Measurements from ENCODE around the gene MTM1. TPM values are rescaled to one million over a fixed set of nuclear protein-coding genes. Genes with fewer than 3 reads are reported as not detected.

MTM1 gene
- total and polyA plus RNA-seq, 9 of the 15 experiments (the other 6 are each of a cell fraction or from before 2014, with no cell fraction given), result 5.6 to 13.3 (median 9.5) TPM

- TF ChIP-seq HOMEZ (CRISPR knock-in tag; IDR thresholded peaks at IDR 0.05), result no peak
- TF ChIP-seq GATAD2B (IDR thresholded peaks at IDR 0.05; ENCODE audit: borderline replicate concordance), result no peak
- TF ChIP-seq ASH1L (IDR thresholded peaks at IDR 0.05; ENCODE audit: borderline replicate concordance, low read depth, partially characterized antibody), result no peak
- TF ChIP-seq FOXK2 (conservative IDR thresholded peaks at IDR 0.05 in 1 of 2, IDR thresholded peaks at IDR 0.05 in 1 of 2; ENCODE audit: low read depth in 2 of 2), result no peak
Measured at GRCh38 chrX:150616179-150616862, 47.9 kb downstream of the MTM1 start (continued).

GRCh38 chrX:150616863-150617198 lies 48.4 kb downstream of the MTM1 start:
- TF ChIP-seq EHMT2 (IDR thresholded peaks at IDR 0.05), result no peak
- no peak for TF ChIP-seq ZNF586 (CRISPR knock-in tag; conservative IDR thresholded peaks at IDR 0.05)
- TF ChIP-seq NFE2L1 (tag; IDR thresholded peaks at IDR 0.05; ENCODE audit: borderline replicate concordance, low read depth), result no peak
- no peak for TF ChIP-seq HMGN3 (IDR thresholded peaks at IDR 0.05; ENCODE audit: borderline replicate concordance, extremely low read depth, insufficient read length, low read depth, low read length)
- no peak for TF ChIP-seq CBFB (CRISPR knock-in tag; IDR thresholded peaks at IDR 0.05)
- no peak for TF ChIP-seq RB1 (IDR thresholded peaks at IDR 0.05; ENCODE audit: low read depth)
- no peak for TF ChIP-seq SAFB (IDR thresholded peaks at IDR 0.05; ENCODE audit: borderline replicate concordance, low read depth, low read length)
- no peak for TF ChIP-seq ZNF174 (CRISPR knock-in tag; IDR thresholded peaks at IDR 0.05)
- no peak for TF ChIP-seq RBM17 (IDR thresholded peaks at IDR 0.05; ENCODE audit: borderline replicate concordance, low read depth, low read length)
- TF ChIP-seq ZNF57 (CRISPR knock-in tag; IDR thresholded peaks at IDR 0.05), result no peak
- no peak for TF ChIP-seq ZNF764 (CRISPR knock-in tag; IDR thresholded peaks at IDR 0.05; ENCODE audit: low read depth)
- 70% methylated on average over 2 of the region's 2 CpGs for WGBS (ENCODE audit: insufficient coverage, low coverage, missing lambda C conversion rate)

More at GRCh38 chrX:150616863-150617198, 48.4 kb downstream of the MTM1 start:
- no peak overlapping the region for H3K4me2 ChIP-seq (ENCODE audit: insufficient read depth, low read length)
- in situ Hi-C loops (cut with MboI), result no loop called here
- no peak for DNase-seq (ENCODE audit: extremely low read depth in 1 of 4, low spot score in 3 of 4)
- ChIA-PET CTCF (ENCODE audit: low intra/inter-chr PET ratio) (no interaction called here), POLR2A (no interaction called here)
- H3K9me3 ChIP-seq (replicated peaks; ENCODE audit: control insufficient read depth, insufficient read depth, low read depth, low read length), result no peaks in the 10 kb centered on the region
- BruUV-seq (replicated peaks), result no TSS peak
- H3K9me1 ChIP-seq (ENCODE audit: control insufficient read depth, insufficient read depth, low read length), result no peaks in the 10 kb centered on the region
- no peak overlapping the region for H3K9ac ChIP-seq (ENCODE audit: insufficient read depth in 1 of 2, low read depth in 2 of 2, low read length in 2 of 2)
- H3K27me3 ChIP-seq (ENCODE audit: control insufficient read depth in 2 of 2, insufficient read depth in 2 of 2, low read length in 2 of 2), result no peaks in the 10 kb centered on the region
- H3K4me3 ChIP-seq, result no peak overlapping the region
- no peaks in the 10 kb centered on the region for H3K79me2 ChIP-seq (ENCODE audit: control insufficient read depth, insufficient read depth, low read length)
- intact Hi-C loops (cut with micrococcal nuclease), result no loop called here
- H4K20me1 ChIP-seq (replicated peaks; ENCODE audit: control insufficient read depth, insufficient read depth, low read length), result no peaks in the 10 kb centered on the region
- no peak overlapping the region for H2AFZ ChIP-seq (ENCODE audit: low read depth, low read length)
- peaks cover 0 to 6% of the 10 kb centered on the region in 2 experiments; a peak in 2 of 5 replicates for H3K4me1 ChIP-seq (replicated peaks in 1 of 2; ENCODE audit: control insufficient read depth in 2 of 2, insufficient read depth in 2 of 2, low read length in 2 of 2)
- H3K36me3 ChIP-seq (ENCODE audit: control insufficient read depth, insufficient read depth, low read length), result peaks cover 8% of the 10 kb centered on the region
- H3K27ac ChIP-seq (ENCODE audit: extremely low read depth, low read depth, low read length), result no peak overlapping the region; the same call in 2 of the 3 replicates
- FAIRE-seq, result no peak
- no peak for ATAC-seq
